Left lung (tissue), 10 donors: Measurements from ENCODE around the gene CRTC3. TPM values are rescaled to one million over a fixed set of nuclear protein-coding genes. Genes with fewer than 3 reads are reported as not detected.
A peak's percentile ranks its signal among the peaks of the same experiment; 100 is the strongest.
"Not testable (repeated sequence)": the region's sequence is repeated elsewhere in the genome, so short reads cannot be mapped to it uniquely, and the experiment has no call there.

ENCODE experiments used
- ATAC-seq: fragments of 200-7000 bp; cut with Tn5 transposase; one replicate; pipeline ENCODE4 v1.9.1; 2020; ENCODE audit warnings: moderate library complexity
- DNase-seq, 4 donors: peaks; one replicate each; pipeline ENCODE4 v3.0.0-alpha.2; 2013 to 2020
- H3K27ac ChIP-seq, 2 donors: fragments of 200-600 bp; sonication (generic) in 1 of 2; one replicate each; pipeline versions ENCODE4 v1.5.0 to v1.8.0; 2020 to 2021
- H3K27me3 ChIP-seq, 2 donors: fragments of 200-600 bp; sonication (generic) in 1 of 2; one replicate each; pipeline versions ENCODE4 v1.5.0 to v1.8.0; 2020 to 2021
- H3K36me3 ChIP-seq, 2 donors: fragments of 200-600 bp; sonication (generic) in 1 of 2; one replicate each; pipeline versions ENCODE4 v1.5.0 to v1.8.0; 2020 to 2021
- H3K4me1 ChIP-seq, 2 donors: fragments of 200-600 bp; one replicate each; pipeline ENCODE4 v1.8.0; 2021
- H3K4me3 ChIP-seq, 2 donors: fragments of 200-600 bp; sonication (generic) in 1 of 2; one replicate each; pipeline versions ENCODE4 v1.5.0 to v1.8.0; 2020 to 2021; ENCODE audit warnings: mild to moderate bottlenecking in 1 of 2
- H3K9me3 ChIP-seq, 2 donors: fragments of 200-600 bp; sonication (generic) in 1 of 2; one replicate each; pipeline versions ENCODE4 v1.5.0 to v1.8.0; 2020 to 2021
- CTCF ChIP-seq, 2 donors: fragments of 200-600 bp; sonication (generic) in 1 of 2; IDR thresholded peaks; one replicate each; pipeline versions ENCODE4 v1.5.0 to v1.8.0; 2021; ENCODE audit warnings: antibody characterized with exemption in 2 of 2
- intact Hi-C, 2 donors: fragments of 100-400 bp; cut with DNase I; formaldehyde crosslinking; loops; one replicate each; pipeline versions ENCODE4 v1.11.2 to v1.14.2; 2022
- polyA plus RNA-seq, 6 donors: library from polyadenylated mRNA; unstranded; fragments of 120-200 nt; gene quantifications; one replicate each; pipeline ENCODE4 v1.2.1, GENCODE V29; 2013; ENCODE audit not compliant: insufficient read length in 6 of 6
- total RNA-seq, 2 donors: library from RNA; stranded (reverse); fragmentation: NEBNext Ultra II Directional; extraction: Animal tissue kit (Norgen Biotek cat#: 25700); gene quantifications; one replicate each; pipeline ENCODE4 v1.2.1, GENCODE V29; 2021
- donor health status: DM: no; HTN: yes; CAD: no.
- donor health status: DM: no; HTN: no; CAD: no.

The CRTC3 gene
- total and polyA plus RNA-seq, 8 donors: 33.0 to 45.2 (median 37.5) TPM

GRCh38 chr15:90648137-90649070 is 118.7 kb downstream of the CRTC3 start:
- ATAC-seq (peak; percentile 90), DNase-seq (peak in 3 of 4 donors; percentile 70 to 86 (median 84))
- Histone ChIP-seq H3K27ac (peak overlapping the region in 1 of 2 donors; percentile 80), H3K9me3 (no peaks in the 10 kb centered on the region), H3K4me3 (no peak overlapping the region), H3K4me1 (peaks cover 4 to 30% of the 10 kb centered on the region in 2 donors), H3K36me3 (peaks cover 0 to 9% of the 10 kb centered on the region in 2 donors), H3K27me3 (no peaks in the 10 kb centered on the region)
- intact Hi-C loops: loop anchor here in 1 of 2 donors (5.0 kb wide), 1 partner anchor 239 kb away; no protein-coding TSS in a partner anchor
- peak; percentile 88 to 92 for TF ChIP-seq CTCF (IDR thresholded peaks at IDR 0.05)

- no peak for DNase-seq
- Histone ChIP-seq H3K27ac (peak overlapping the region in 1 of 2 donors; percentile 80), H3K36me3 (no peaks in the 10 kb centered on the region), H3K27me3 (no peaks in the 10 kb centered on the region), H3K4me1 (peaks cover 7 to 39% of the 10 kb centered on the region in 2 donors), H3K9me3 (no peaks in the 10 kb centered on the region), H3K4me3 (no peak overlapping the region)
- ATAC-seq: no peak
- intact Hi-C loops: loop anchor here in 1 of 2 donors (5.0 kb wide), 1 partner anchor 42 kb away; no protein-coding TSS in a partner anchor
- no peak for TF ChIP-seq CTCF (IDR thresholded peaks at IDR 0.05)
Measured at GRCh38 chr15:90650117-90650955, 120.6 kb downstream of the CRTC3 start.

- Histone ChIP-seq H3K4me3 (no peak overlapping the region), H3K4me1 (peaks cover 7 to 40% of the 10 kb centered on the region in 2 donors), H3K27ac (peak overlapping the region in 1 of 2 donors; percentile 80), H3K27me3 (no peaks in the 10 kb centered on the region), H3K36me3 (no peaks in the 10 kb centered on the region), H3K9me3 (no peaks in the 10 kb centered on the region)
- DNase-seq: peak in 1 of 4 donors; percentile 25
- ATAC-seq: no peak
- TF ChIP-seq CTCF (IDR thresholded peaks at IDR 0.05): no peak
- intact Hi-C loops: loop anchor here in 1 of 2 donors (5.0 kb wide), 1 partner anchor 41 kb away; no protein-coding TSS in a partner anchor
Measured at GRCh38 chr15:90650956-90651689, 121.4 kb downstream of the CRTC3 start.

- Histone ChIP-seq H3K27ac (peak overlapping the region in 1 of 2 donors; percentile 23), H3K4me1 (peaks cover 3 to 31% of the 10 kb centered on the region in 2 donors), H3K4me3 (no peak overlapping the region), H3K27me3 (no peaks in the 10 kb centered on the region), H3K36me3 (no peaks in the 10 kb centered on the region), H3K9me3 (no peaks in the 10 kb centered on the region)
- no peak for TF ChIP-seq CTCF (IDR thresholded peaks at IDR 0.05)
- peak; percentile 56 for ATAC-seq
- peak in 1 of 4 donors; percentile 31 for DNase-seq
- intact Hi-C loops: loop anchor here in 1 of 2 donors (5.0 kb wide), 1 partner anchor 38 kb away; no protein-coding TSS in a partner anchor
Measured at GRCh38 chr15:90654233-90655136, 124.8 kb downstream of the CRTC3 start.

GRCh38 chr15:90657520-90658172 is 127.9 kb downstream of the CRTC3 start:
- ATAC-seq, H3K4me3 ChIP-seq, intact Hi-C loops, H3K9me3 ChIP-seq, H3K27me3 ChIP-seq, H3K27ac ChIP-seq, H3K36me3 ChIP-seq: not testable (repeated sequence)
- peak in 1 of 4 donors; percentile 29 for DNase-seq
- H3K4me1 ChIP-seq: peaks cover 15 to 44% of the 10 kb centered on the region in 2 donors
